ENCODE data around the gene AUTS2. TPM values are rescaled to one million over a fixed set of nuclear protein-coding genes. Genes with fewer than 3 reads are reported as not detected.

Gene AUTS2
- total RNA-seq, 4 donors from 2014 or later, result 14.9 to 27.2 (median 17.5) TPM

DNA sequence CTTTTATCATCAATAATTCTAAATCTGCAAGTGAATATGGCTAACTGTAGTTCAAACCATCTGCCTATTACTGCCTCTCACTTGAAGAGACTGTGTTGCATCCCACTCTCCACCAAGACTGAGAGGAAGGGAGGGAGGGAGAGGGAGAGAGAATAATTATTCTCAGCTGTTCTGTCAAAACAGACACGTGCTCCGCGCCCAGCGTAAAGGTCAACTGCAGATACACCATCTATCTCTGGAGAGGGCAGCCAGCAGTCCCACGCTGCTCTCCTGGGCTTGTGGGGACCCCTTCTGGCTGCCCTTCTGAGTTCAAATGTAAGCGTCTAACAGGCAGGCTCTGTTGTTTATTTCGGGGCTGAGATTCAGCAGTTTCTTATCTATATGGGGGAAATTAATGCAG, 908.2 kb downstream of the AUTS2 start:
- H3K36me3 ChIP-seq, result no peaks in the 10 kb centered on the region
- no peaks in the 10 kb centered on the region for H3K4me1 ChIP-seq
- DNase-seq, result no peak
- intact Hi-C loops (cut with DNase I), result no loop called here
- no peak overlapping the region for H3K4me3 ChIP-seq (replicated peaks in 1 of 3)
- WGBS, 2 donors, result 78 to 81% methylated on average over 7 of the region's 7 CpGs
- no peak overlapping the region for H3K27ac ChIP-seq
- TF ChIP-seq, protein P1, sequence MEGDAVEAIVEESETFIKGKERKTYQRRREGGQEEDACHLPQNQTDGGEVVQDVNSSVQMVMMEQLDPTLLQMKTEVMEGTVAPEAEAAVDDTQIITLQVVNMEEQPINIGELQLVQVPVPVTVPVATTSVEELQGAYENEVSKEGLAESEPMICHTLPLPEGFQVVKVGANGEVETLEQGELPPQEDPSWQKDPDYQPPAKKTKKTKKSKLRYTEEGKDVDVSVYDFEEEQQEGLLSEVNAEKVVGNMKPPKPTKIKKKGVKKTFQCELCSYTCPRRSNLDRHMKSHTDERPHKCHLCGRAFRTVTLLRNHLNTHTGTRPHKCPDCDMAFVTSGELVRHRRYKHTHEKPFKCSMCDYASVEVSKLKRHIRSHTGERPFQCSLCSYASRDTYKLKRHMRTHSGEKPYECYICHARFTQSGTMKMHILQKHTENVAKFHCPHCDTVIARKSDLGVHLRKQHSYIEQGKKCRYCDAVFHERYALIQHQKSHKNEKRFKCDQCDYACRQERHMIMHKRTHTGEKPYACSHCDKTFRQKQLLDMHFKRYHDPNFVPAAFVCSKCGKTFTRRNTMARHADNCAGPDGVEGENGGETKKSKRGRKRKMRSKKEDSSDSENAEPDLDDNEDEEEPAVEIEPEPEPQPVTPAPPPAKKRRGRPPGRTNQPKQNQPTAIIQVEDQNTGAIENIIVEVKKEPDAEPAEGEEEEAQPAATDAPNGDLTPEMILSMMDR (IDR thresholded peaks at IDR 0.05), result no peak
- TF ChIP-seq POLR2A (IDR thresholded peaks at IDR 0.05), result no peak
- no peaks in the 10 kb centered on the region for H3K9me3 ChIP-seq
- H3K27me3 ChIP-seq, result no peaks in the 10 kb centered on the region

DNA sequence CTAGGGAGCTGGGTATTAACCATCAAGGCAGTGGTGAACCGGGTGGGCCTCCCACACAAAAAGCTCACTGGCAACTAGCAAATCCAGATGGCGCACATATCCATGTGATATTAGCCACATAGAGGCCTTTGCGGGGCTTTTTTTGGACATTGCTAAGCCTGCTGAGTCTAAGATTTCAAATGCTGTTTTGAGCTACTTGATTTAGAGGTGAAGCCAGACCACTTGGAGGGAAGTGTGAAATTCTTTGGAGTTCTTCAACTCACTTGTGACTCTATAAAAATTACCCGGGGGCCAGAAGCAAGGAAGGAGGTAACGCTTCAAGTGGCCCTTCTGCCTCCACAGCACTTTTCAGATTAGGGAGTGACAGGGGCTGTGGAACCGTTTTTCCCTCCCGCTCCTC, 913.9 kb downstream of the AUTS2 start:
- H3K27me3 ChIP-seq, result no peaks in the 10 kb centered on the region
- H3K27ac ChIP-seq, result peak overlapping the region; percentile 11 to 47 (median 38)
- peak; percentile 37 to 46 for DNase-seq
- 45 to 56% methylated on average over 7 of the region's 7 CpGs for WGBS, 2 donors
- H3K36me3 ChIP-seq, result no peaks in the 10 kb centered on the region
- intact Hi-C loops (cut with DNase I), result no loop called here
- no peak for TF ChIP-seq POLR2A (IDR thresholded peaks at IDR 0.05)
- TF ChIP-seq, protein P1 (IDR thresholded peaks at IDR 0.05), result no peak
- H3K4me1 ChIP-seq, result peaks cover 8 to 11% of the 10 kb centered on the region in 2 donors
- H3K4me3 ChIP-seq (replicated peaks in 1 of 3), result no peak overlapping the region
- H3K9me3 ChIP-seq, result no peaks in the 10 kb centered on the region

DNA sequence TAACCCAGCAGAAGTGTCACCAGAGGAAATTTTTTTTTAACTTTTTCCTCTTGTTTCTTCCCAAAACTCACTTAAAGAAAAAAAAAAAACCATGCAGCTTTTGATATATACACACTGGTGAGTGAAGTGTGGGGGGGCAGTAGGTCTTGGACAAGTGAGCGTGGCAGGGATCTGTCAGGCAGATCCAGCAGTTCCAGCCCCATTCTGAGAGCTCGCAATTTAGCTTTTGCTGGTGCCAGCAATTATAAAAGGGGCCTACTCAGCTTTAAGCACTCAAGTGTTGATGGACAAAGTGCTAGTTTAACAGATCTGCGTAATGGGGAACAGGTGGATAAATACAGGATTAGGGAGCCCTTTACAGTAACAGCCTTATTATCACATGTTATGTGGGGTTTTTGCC, 914.5 kb downstream of the AUTS2 start:
- Histone ChIP-seq H3K27ac (peak overlapping the region in 2 of 3 donors; percentile 2 to 38), H3K36me3 (no peaks in the 10 kb centered on the region), H3K4me1 (peaks cover 8 to 11% of the 10 kb centered on the region in 2 donors), H3K9me3 (no peaks in the 10 kb centered on the region), H3K4me3 (replicated peaks in 1 of 3) (no peak overlapping the region), H3K27me3 (no peaks in the 10 kb centered on the region)
- TF ChIP-seq, protein P1 (IDR thresholded peaks at IDR 0.05), result no peak
- no peak for TF ChIP-seq POLR2A (IDR thresholded peaks at IDR 0.05)
- DNase-seq, result peak; percentile 79
- intact Hi-C loops (cut with DNase I), result no loop called here
- 46 to 49% methylated on average over 3 of the region's 3 CpGs for WGBS, 2 donors

DNA sequence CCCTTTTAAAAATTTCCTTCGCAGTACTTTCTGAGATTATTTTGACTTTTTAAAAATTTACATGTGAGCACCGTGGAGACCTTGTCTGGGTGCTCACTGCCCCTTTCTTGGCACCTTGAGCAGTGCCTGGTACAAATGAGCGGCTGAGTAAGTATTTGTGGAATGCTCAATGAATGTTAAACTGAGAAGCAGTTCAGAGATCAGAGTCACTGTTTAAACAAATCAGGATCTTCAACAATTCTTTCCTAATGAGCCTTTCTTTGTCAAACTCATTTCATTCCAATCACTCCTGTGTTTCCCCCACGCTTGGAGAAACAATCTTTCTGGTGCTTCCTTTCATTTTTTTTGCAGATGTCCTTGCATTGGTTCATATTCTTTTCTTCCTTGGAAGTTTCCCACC, 922.3 kb downstream of the AUTS2 start:
- H3K27ac ChIP-seq, result no peak overlapping the region
- H3K27me3 ChIP-seq, result no peaks in the 10 kb centered on the region
- H3K9me3 ChIP-seq, result no peaks in the 10 kb centered on the region
- no peaks in the 10 kb centered on the region for H3K36me3 ChIP-seq
- H3K4me3 ChIP-seq (replicated peaks in 1 of 3), result no peak overlapping the region
- 66 to 68% methylated on average over 4 of the region's 4 CpGs for WGBS, 2 donors
- peaks cover 0 to 7% of the 10 kb centered on the region in 2 donors for H3K4me1 ChIP-seq
- no peak for DNase-seq
- intact Hi-C loops (cut with DNase I), result no loop called here
- no peak for TF ChIP-seq POLR2A (IDR thresholded peaks at IDR 0.05)
- TF ChIP-seq, protein P1 (IDR thresholded peaks at IDR 0.05), result no peak

DNA sequence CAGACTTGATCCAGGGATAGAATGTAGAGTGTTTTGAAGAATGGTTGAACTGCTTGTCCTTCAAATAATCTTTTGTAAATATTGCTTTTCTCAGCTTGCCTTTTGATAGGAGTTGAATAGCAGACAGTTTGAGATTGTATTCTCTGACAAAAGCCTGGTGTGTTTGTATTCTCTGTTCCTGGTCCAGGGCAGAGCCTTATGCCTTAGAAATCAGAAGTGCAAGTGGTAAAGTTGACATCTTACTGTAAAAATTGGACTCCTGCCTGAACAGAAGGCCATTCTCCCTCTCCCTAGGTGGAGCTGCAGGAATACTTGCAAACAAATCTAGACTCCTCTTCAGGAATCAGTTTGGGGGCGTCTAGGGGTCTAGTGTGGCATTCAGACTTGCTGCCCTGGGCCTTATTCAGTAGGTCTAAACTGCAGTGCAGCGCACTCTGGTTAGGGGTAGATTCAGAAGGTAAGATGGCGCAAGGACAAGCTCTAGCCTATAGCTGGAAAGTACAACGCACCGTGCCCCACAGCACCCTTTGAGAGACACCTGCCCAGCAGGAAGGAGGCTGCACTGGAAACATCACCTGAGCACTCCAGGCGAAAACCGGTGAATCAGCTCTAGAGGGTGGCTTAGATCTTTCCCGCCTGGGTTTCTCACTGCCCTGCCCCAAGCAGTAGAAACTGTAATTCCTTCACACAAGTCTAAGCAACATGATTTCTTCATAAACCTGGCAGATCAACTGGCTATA, 925.1 kb downstream of the AUTS2 start:
- no peak for DNase-seq
- Histone ChIP-seq H3K9me3 (no peaks in the 10 kb centered on the region), H3K27me3 (no peaks in the 10 kb centered on the region), H3K4me3 (replicated peaks in 1 of 3) (no peak overlapping the region), H3K4me1 (peaks cover 6 to 15% of the 10 kb centered on the region in 2 donors), H3K36me3 (no peaks in the 10 kb centered on the region), H3K27ac (no peak overlapping the region)
- TF ChIP-seq POLR2A (IDR thresholded peaks at IDR 0.05), result no peak
- TF ChIP-seq, protein P1 (IDR thresholded peaks at IDR 0.05), result no peak
- intact Hi-C loops (cut with DNase I), result no loop called here
- 85 to 96% methylated on average over 7 to 8 of the region's 8 CpGs for WGBS, 2 donors

All from thyroid gland (tissue), 4 donors.